BLaER1 treated with 17β-estradiol and CSF1 and Interleukin-3, amounts not matched to agents 10 nM and 100 nM (cell line): ENCODE measurements around the gene GMDS.
A peak's percentile ranks its signal among the peaks of the same experiment; 100 is the strongest.

Experiments
- H3K27ac ChIP-seq, 11 experiments: shearing (Covaris generic); formaldehyde crosslinking; 2 replicates each; pipeline ENCODE4 v1.8.1; 2022
- H3K27me3 ChIP-seq, 11 experiments: shearing (Covaris generic); formaldehyde crosslinking; 2 replicates each; pipeline ENCODE4 v1.8.1; 2022
- H3K36me3 ChIP-seq, 11 experiments: shearing (Covaris generic); formaldehyde crosslinking; 2 replicates each; pipeline ENCODE4 v1.8.1; 2022
- H3K4me1 ChIP-seq, 10 experiments: shearing (Covaris generic); formaldehyde crosslinking; 2 replicates each; pipeline ENCODE4 v1.8.1; 2022
- H3K4me2 ChIP-seq, 11 experiments: shearing (Covaris generic); formaldehyde crosslinking; 2 replicates each; pipeline ENCODE4 v1.8.1; 2022
- H3K4me3 ChIP-seq, 10 experiments: shearing (Covaris generic); formaldehyde crosslinking; 2 replicates each; pipeline ENCODE4 v1.8.1; 2022
- H3K9ac ChIP-seq, 11 experiments: shearing (Covaris generic); formaldehyde crosslinking; 2 replicates each; pipeline ENCODE4 v1.8.1; 2022
- H3K9me3 ChIP-seq, 11 experiments: shearing (Covaris generic); formaldehyde crosslinking; replicated peaks in 1 of 11; 2 replicates each; pipeline ENCODE4 v1.8.1; 2022
- H4K20me1 ChIP-seq, 11 experiments: shearing (Covaris generic); formaldehyde crosslinking; 2 replicates each; pipeline ENCODE4 v1.8.1; 2022
- Cebpa-rat ChIP-seq, 11 experiments: shearing (Covaris generic); IDR thresholded peaks; 2 replicates each; pipeline ENCODE4 v1.8.1; 2022

The GMDS gene

GRCh38 chr6:2221726-2222274 is 23.6 kb downstream of the GMDS start:
- H3K4me2 ChIP-seq: peak overlapping the region; percentile 74 to 91 (median 81)
- H3K9ac ChIP-seq: peak overlapping the region; percentile 50 to 78 (median 60)
- peak overlapping the region; percentile 45 to 70 (median 56) for H3K4me3 ChIP-seq
- peaks cover 0 to 17% (median 13%) of the 10 kb centered on the region in 10 experiments; a peak in 15 of 20 replicates for H3K4me1 ChIP-seq
- no peak for TF ChIP-seq Cebpa-rat (IDR thresholded peaks at IDR 0.05)
- H4K20me1 ChIP-seq: peaks cover 0 to 53% (median 3%) of the 10 kb centered on the region in 11 experiments; a peak in 8 of 22 replicates
- H3K27ac ChIP-seq: peak overlapping the region; percentile 0 to 72 (median 58); a peak in 19 of 22 replicates
- no peaks in the 10 kb centered on the region for H3K36me3 ChIP-seq
- H3K27me3 ChIP-seq: no peaks in the 10 kb centered on the region
- no peaks in the 10 kb centered on the region for H3K9me3 ChIP-seq

DNA sequence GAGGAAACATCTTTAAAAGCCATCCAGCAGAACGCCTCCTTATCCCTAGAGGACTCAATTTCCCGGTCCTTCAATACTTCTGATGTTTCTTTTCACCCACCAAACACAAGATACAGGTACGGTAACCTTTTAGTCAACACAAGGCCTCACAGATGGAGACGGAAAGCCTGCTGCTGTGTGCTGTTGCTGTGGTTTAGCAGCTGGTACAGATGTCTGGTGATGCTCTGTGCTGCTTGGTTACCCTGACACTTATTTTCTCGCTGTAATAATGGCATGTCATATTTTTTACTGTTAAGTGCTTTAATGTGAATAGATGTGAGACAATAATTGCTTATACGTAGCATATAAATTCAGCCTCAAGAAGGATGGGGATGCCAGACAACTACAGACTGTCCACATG is 25.3 kb downstream of the GMDS start:
- no peaks in the 10 kb centered on the region for H3K36me3 ChIP-seq
- H4K20me1 ChIP-seq: peaks cover 0 to 50% (median 5%) of the 10 kb centered on the region in 11 experiments; a peak in 8 of 22 replicates
- H3K4me3 ChIP-seq: no peak overlapping the region
- peaks cover 0 to 19% (median 15%) of the 10 kb centered on the region in 10 experiments; a peak in 15 of 20 replicates for H3K4me1 ChIP-seq
- H3K9ac ChIP-seq: no peak overlapping the region
- H3K4me2 ChIP-seq: no peak overlapping the region
- H3K9me3 ChIP-seq: no peaks in the 10 kb centered on the region
- no peaks in the 10 kb centered on the region for H3K27me3 ChIP-seq
- H3K27ac ChIP-seq: no peak overlapping the region
- TF ChIP-seq Cebpa-rat (IDR thresholded peaks at IDR 0.05): no peak

DNA sequence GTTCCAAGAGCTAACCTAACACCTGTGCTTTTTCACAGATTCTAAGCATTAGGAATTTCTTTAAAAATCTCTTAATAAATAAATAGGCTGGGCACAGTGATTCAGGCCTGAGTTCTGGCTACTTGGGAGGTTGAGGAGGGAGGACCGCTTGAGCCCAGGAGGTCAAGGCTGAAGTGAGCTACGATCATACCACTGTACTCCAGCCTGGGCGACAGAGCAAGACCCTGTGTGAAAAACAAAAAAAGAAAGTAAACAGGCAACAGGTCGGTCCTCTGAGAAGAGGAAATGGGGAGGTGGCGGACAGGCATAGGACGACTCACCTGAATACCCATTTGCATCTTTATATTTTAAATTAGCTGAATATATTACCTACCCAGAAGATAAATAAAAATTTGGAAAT is 26.5 kb downstream of the GMDS start:
- Histone ChIP-seq H3K4me3 (no peak overlapping the region), H3K36me3 (no peaks in the 10 kb centered on the region), H3K27me3 (no peaks in the 10 kb centered on the region), H3K9ac (no peak overlapping the region), H3K4me2 (no peak overlapping the region), H3K4me1 (peaks cover 0 to 20% (median 15%) of the 10 kb centered on the region in 10 experiments; a peak in 15 of 20 replicates), H3K27ac (no peak overlapping the region), H3K9me3 (no peaks in the 10 kb centered on the region), H4K20me1 (peaks cover 0 to 44% (median 5%) of the 10 kb centered on the region in 11 experiments; a peak in 9 of 22 replicates)
- no peak for TF ChIP-seq Cebpa-rat (IDR thresholded peaks at IDR 0.05)

GRCh38 chr6:2216794-2217383 is 28.5 kb downstream of the GMDS start:
- Histone ChIP-seq H3K4me1 (peaks cover 0 to 14% (median 7%) of the 10 kb centered on the region in 10 experiments; a peak in 12 of 20 replicates), H4K20me1 (peaks cover 0 to 58% (median 5%) of the 10 kb centered on the region in 11 experiments; a peak in 9 of 22 replicates), H3K27me3 (no peaks in the 10 kb centered on the region), H3K4me3 (no peak overlapping the region), H3K27ac (no peak overlapping the region), H3K36me3 (no peaks in the 10 kb centered on the region), H3K9me3 (no peaks in the 10 kb centered on the region), H3K4me2 (no peak overlapping the region), H3K9ac (no peak overlapping the region)
- no peak for TF ChIP-seq Cebpa-rat (IDR thresholded peaks at IDR 0.05)

GRCh38 chr6:2215342-2215741 is 30.1 kb downstream of the GMDS start:
- TF ChIP-seq Cebpa-rat (IDR thresholded peaks at IDR 0.05): no peak
- H3K27ac ChIP-seq: no peak overlapping the region
- peaks cover 0 to 51% (median 5%) of the 10 kb centered on the region in 11 experiments; a peak in 9 of 22 replicates for H4K20me1 ChIP-seq
- no peaks in the 10 kb centered on the region for H3K27me3 ChIP-seq
- H3K4me3 ChIP-seq: no peak overlapping the region
- peaks cover 0 to 6% (median 0%) of the 10 kb centered on the region in 10 experiments; a peak in 4 of 20 replicates for H3K4me1 ChIP-seq
- H3K9me3 ChIP-seq: no peaks in the 10 kb centered on the region
- H3K36me3 ChIP-seq: no peaks in the 10 kb centered on the region
- H3K9ac ChIP-seq: no peak overlapping the region
- peak overlapping the region in 4 of 11 experiments; percentile 10 to 32 (median 18); a peak in 7 of 22 replicates for H3K4me2 ChIP-seq

GRCh38 chr6:2213086-2213485 is 32.3 kb downstream of the GMDS start:
- Histone ChIP-seq H3K27ac (no peak overlapping the region), H3K9me3 (no peaks in the 10 kb centered on the region), H3K9ac (no peak overlapping the region), H3K27me3 (no peaks in the 10 kb centered on the region), H3K4me1 (peaks cover 0 to 6% (median 0%) of the 10 kb centered on the region in 10 experiments; a peak in 4 of 20 replicates), H3K4me3 (no peak overlapping the region), H4K20me1 (peaks cover 0 to 46% (median 8%) of the 10 kb centered on the region in 11 experiments; a peak in 9 of 22 replicates), H3K4me2 (no peak overlapping the region), H3K36me3 (no peaks in the 10 kb centered on the region)
- no peak for TF ChIP-seq Cebpa-rat (IDR thresholded peaks at IDR 0.05)

- peaks cover 0 to 6% (median 0%) of the 10 kb centered on the region in 11 experiments; a peak in 2 of 22 replicates for H3K9me3 ChIP-seq
- H4K20me1 ChIP-seq: peaks cover 0 to 32% (median 4%) of the 10 kb centered on the region in 11 experiments; a peak in 5 of 22 replicates
- no peaks in the 10 kb centered on the region; a peak in 1 of 22 replicates for H3K36me3 ChIP-seq
- TF ChIP-seq Cebpa-rat (IDR thresholded peaks at IDR 0.05): no peak
- no peaks in the 10 kb centered on the region for H3K27me3 ChIP-seq
- H3K4me1 ChIP-seq: no peaks in the 10 kb centered on the region
- no peak overlapping the region for H3K27ac ChIP-seq
- no peak overlapping the region for H3K4me3 ChIP-seq
- no peak overlapping the region for H3K9ac ChIP-seq
- no peak overlapping the region for H3K4me2 ChIP-seq
These were observed 36.1 kb downstream of the GMDS start for GRCh38 chr6:2209226-2209809.

DNA sequence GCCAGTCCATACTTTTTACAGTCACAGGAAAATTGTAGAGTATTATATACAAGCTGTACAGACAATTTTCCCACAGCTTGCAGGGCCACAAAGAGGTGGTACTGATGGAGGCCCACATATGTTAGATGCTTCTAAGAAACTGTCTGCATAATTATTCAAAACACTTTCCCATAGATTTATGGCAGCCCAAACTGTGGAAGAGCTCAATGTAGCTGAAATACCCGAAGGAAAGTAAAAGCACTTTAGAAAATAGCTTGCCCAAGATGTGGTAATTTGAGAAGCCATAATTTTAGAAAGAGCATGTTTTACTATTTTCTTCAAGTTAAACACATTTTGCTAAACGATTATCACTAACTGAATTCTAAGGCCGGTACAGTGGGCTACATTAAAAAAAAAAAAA is 36.9 kb downstream of the GMDS start:
- H3K4me1 ChIP-seq: no peaks in the 10 kb centered on the region
- TF ChIP-seq Cebpa-rat (IDR thresholded peaks at IDR 0.05): no peak
- no peaks in the 10 kb centered on the region for H3K27me3 ChIP-seq
- H3K9me3 ChIP-seq: peaks cover 0 to 6% (median 0%) of the 10 kb centered on the region in 11 experiments; a peak in 2 of 22 replicates
- H3K4me2 ChIP-seq: no peak overlapping the region
- no peak overlapping the region for H3K4me3 ChIP-seq
- H3K36me3 ChIP-seq: no peaks in the 10 kb centered on the region; a peak in 1 of 22 replicates
- no peak overlapping the region for H3K9ac ChIP-seq
- peaks cover 0 to 34% (median 4%) of the 10 kb centered on the region in 11 experiments; a peak in 5 of 22 replicates for H4K20me1 ChIP-seq
- H3K27ac ChIP-seq: no peak overlapping the region

DNA sequence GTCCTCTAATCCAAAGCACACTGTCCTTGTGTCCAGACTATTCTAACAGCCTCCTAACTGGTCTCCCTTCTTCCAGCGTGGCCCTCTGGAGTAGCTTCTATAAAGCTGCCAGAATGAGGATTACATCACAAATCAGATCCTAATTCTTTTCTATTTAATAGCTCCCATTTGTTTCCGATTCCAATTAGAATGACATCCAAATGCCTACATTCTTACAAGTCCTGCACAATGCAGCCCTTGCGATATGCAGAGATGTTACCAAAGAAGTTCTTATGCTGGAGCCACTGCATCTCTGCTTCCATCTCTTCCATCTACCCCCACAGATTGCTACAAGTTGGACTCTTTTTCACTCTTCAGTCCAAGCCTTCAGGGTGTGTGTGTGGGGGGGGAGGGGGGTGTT is 40.0 kb downstream of the GMDS start:
- no peaks in the 10 kb centered on the region for H3K4me1 ChIP-seq
- H4K20me1 ChIP-seq: peaks cover 0 to 36% (median 4%) of the 10 kb centered on the region in 11 experiments; a peak in 4 of 22 replicates
- H3K27me3 ChIP-seq: no peaks in the 10 kb centered on the region
- no peak overlapping the region for H3K9ac ChIP-seq
- no peak for TF ChIP-seq Cebpa-rat (IDR thresholded peaks at IDR 0.05)
- H3K27ac ChIP-seq: no peak overlapping the region
- no peak overlapping the region for H3K4me3 ChIP-seq
- peaks cover 0 to 6% (median 0%) of the 10 kb centered on the region in 11 experiments; a peak in 2 of 22 replicates for H3K9me3 ChIP-seq
- no peak overlapping the region for H3K4me2 ChIP-seq
- H3K36me3 ChIP-seq: no peaks in the 10 kb centered on the region; a peak in 1 of 22 replicates
